ENCODE results near the gene NME4. TPM values are rescaled to one million over a fixed set of nuclear protein-coding genes. Genes with fewer than 3 reads are reported as not detected.

NME4 gene
- total and polyA plus RNA-seq, 10 of the 15 experiments (the other 5 are each of a cell fraction or from before 2014, with no cell fraction given) = 11.0 to 235 (median 97.7) TPM

- peaks cover 5 to 20% of the 10 kb centered on the region in 2 experiments; a peak in 3 of 4 replicates for H3K36me3 ChIP-seq (ENCODE audit: control insufficient read depth in 2 of 2, insufficient read depth in 2 of 2, low read length in 1 of 2)
- in situ Hi-C loops (cut with MboI) = loop anchor here (5.0 kb wide), 1 partner anchor 263 kb away; no protein-coding TSS in a partner anchor
- TF ChIP-seq SUZ12 (IDR thresholded peaks at IDR 0.05; ENCODE audit: unreplicated experiment) = no peak
- TF ChIP-seq YY1 (IDR thresholded peaks at IDR 0.05; ENCODE audit: low read depth, low read length) = no peak
- no peak for TF ChIP-seq ZNF24 (IDR thresholded peaks at IDR 0.05)
- intact Hi-C loops (cut with micrococcal nuclease; ENCODE audit: unreplicated experiment) = no loop called here
- H3K79me2 ChIP-seq (ENCODE audit: control insufficient read depth, insufficient read depth, low read length) = peaks cover 4% of the 10 kb centered on the region
- peaks cover 4% of the 10 kb centered on the region; the same call in 1 of the 2 replicates for H3K4me1 ChIP-seq (ENCODE audit: control insufficient read depth, insufficient read depth, low read length)
- FAIRE-seq = no peak
- CTCF ChIA-PET = interaction anchor here (0.6 to 1.0 kb wide), 5 partner anchors 8 to 273 kb away, joined by 3 to 6 read pairs (median 3); no protein-coding TSS in a partner anchor
- POLR2A ChIA-PET = interaction anchor here (0.6 to 3.0 kb wide), 10 partner anchors 11 to 317 kb away, joined by 3 to 22 read pairs (median 4); partner anchors contain the start of genes AXIN1, FAM234A, LUC7L and PGAP6
- no peaks in the 10 kb centered on the region for H3K9me3 ChIP-seq (replicated peaks; ENCODE audit: control insufficient read depth, insufficient read depth, low read length)
- SMC1A ChIA-PET (ENCODE audit: uncharacterized antibody, unreplicated experiment) = interaction anchor here (1.2 kb wide), 1 partner anchor 8 kb away, joined by 3 read pairs; no protein-coding TSS in a partner anchor
- DNase-seq (ENCODE audit: low read depth, low spot score) = no peak
- WGBS (ENCODE audit: insufficient coverage, insufficient replicate concordance, low lambda C conversion rate, missing lambda C conversion rate) = 30% methylated on average over 37 of the region's 44 CpGs
- no peaks in the 10 kb centered on the region for H3K27me3 ChIP-seq (replicated peaks in 1 of 2; ENCODE audit: control insufficient read depth in 2 of 2, insufficient read depth in 2 of 2, low read length in 1 of 2)
- ATAC-seq = peak; percentile 59
- peak overlapping the region; percentile 79 for H3K4me2 ChIP-seq (ENCODE audit: control insufficient read depth, insufficient read depth)
- no peaks in the 10 kb centered on the region for H4K20me1 ChIP-seq (ENCODE audit: control insufficient read depth, insufficient read depth)
- H3K4me3 ChIP-seq = peak overlapping the region; percentile 65
- peak overlapping the region; percentile 46 for H3K9ac ChIP-seq (ENCODE audit: control insufficient read depth, insufficient read depth, low read length)
- no peak overlapping the region for H2AFZ ChIP-seq (ENCODE audit: control insufficient read depth, low read depth, low read length)
- BruUV-seq (replicated peaks) = no TSS peak
- H3K27ac ChIP-seq (ENCODE audit: control insufficient read depth, insufficient read depth) = no peak overlapping the region
- RAD21 ChIA-PET (ENCODE audit: unreplicated experiment) = interaction anchor here (0.7 to 1.1 kb wide), 6 partner anchors 8 to 263 kb away, joined by 3 to 6 read pairs (median 5); partner anchors contain the start of genes DECR2 and PGAP6
These were observed 27.0 kb upstream of the NME4 start for GRCh38 chr16:369866-370436.

DNA sequence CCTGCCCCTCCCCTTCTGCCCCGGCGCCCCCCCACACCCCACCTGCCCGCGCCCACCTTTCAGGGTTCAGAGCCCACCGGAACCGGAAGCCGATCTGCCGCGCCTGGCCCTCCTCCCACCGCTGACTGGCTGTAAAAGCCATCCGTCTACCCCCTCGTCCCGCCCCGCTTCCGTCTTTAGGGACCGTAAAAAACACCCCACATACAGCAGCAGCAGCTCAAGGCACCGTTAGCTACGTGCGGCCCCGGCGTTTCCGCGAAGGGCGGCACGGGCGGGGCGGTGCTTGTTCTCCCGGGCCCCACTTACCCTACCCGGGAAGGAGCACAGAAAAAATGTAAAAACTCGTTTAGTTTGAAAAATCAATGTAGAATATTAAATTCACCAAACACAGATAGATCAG lies 26.6 kb upstream of the NME4 start, which contains the start of gene MRPL28:
Gene MRPL28 (minus strand): TSS at position 96 of the 400 bp plus-strand sequence. CDS start 320 bp downstream, outside the sequence.
- SMC1A ChIA-PET (ENCODE audit: uncharacterized antibody, unreplicated experiment) = interaction anchor here (0.9 to 1.4 kb wide), 4 partner anchors 8 to 12 kb away, joined by 3 to 6 read pairs (median 4); no protein-coding TSS in a partner anchor
- Histone ChIP-seq H3K36me3 (ENCODE audit: control insufficient read depth in 2 of 2, insufficient read depth in 2 of 2, low read length in 1 of 2) (peaks cover 5 to 22% of the 10 kb centered on the region in 2 experiments; a peak in 3 of 4 replicates), H3K4me3 (peak within 1 kb of the TSS; percentile 65), H3K9ac (ENCODE audit: control insufficient read depth, insufficient read depth, low read length) (peak within 1 kb of the TSS; percentile 54), H3K27ac (ENCODE audit: control insufficient read depth, insufficient read depth) (peak within 1 kb of the TSS; percentile 61), H3K79me2 (ENCODE audit: control insufficient read depth, insufficient read depth, low read length) (peaks cover 4% of the 10 kb centered on the region), H2AFZ (ENCODE audit: control insufficient read depth, low read depth, low read length) (peak within 1 kb of the TSS; percentile 22), H3K27me3 (replicated peaks in 1 of 2; ENCODE audit: control insufficient read depth in 2 of 2, insufficient read depth in 2 of 2, low read length in 1 of 2) (no peaks in the 10 kb centered on the region), H3K4me1 (ENCODE audit: control insufficient read depth, insufficient read depth, low read length) (peaks cover 4% of the 10 kb centered on the region; the same call in 1 of the 2 replicates), H3K9me3 (replicated peaks; ENCODE audit: control insufficient read depth, insufficient read depth, low read length) (no peaks in the 10 kb centered on the region), H3K4me2 (ENCODE audit: control insufficient read depth, insufficient read depth) (peak within 1 kb of the TSS; percentile 79), H4K20me1 (ENCODE audit: control insufficient read depth, insufficient read depth) (no peaks in the 10 kb centered on the region)
- FAIRE-seq (peak; percentile 100), ATAC-seq (peak; percentile 99), DNase-seq (ENCODE audit: low read depth, low spot score) (peak; percentile 87)
- WGBS (ENCODE audit: insufficient coverage, insufficient replicate concordance, low lambda C conversion rate, missing lambda C conversion rate) = under 1% methylated on average over 23 of the region's 30 CpGs
- no TSS peak for BruUV-seq (replicated peaks)
- RAD21 ChIA-PET (ENCODE audit: unreplicated experiment) = interaction anchor here (0.7 to 1.1 kb wide), 6 partner anchors 8 to 263 kb away, joined by 3 to 6 read pairs (median 5); partner anchors contain the start of genes DECR2 and PGAP6
- POLR2A ChIA-PET = interaction anchor here (0.6 to 3.0 kb wide), 11 partner anchors 11 to 317 kb away, joined by 3 to 22 read pairs (median 4); partner anchors contain the start of genes AXIN1, FAM234A, LUC7L and PGAP6
- intact Hi-C loops (cut with micrococcal nuclease; ENCODE audit: unreplicated experiment) = no loop called here
- CTCF ChIA-PET = interaction anchor here (0.6 to 1.0 kb wide), 6 partner anchors 8 to 273 kb away, joined by 3 to 6 read pairs (median 3); partner anchors contain the start of gene LUC7L
- in situ Hi-C loops (cut with MboI) = no loop called here
- TF ChIP-seq KAT2A (conservative IDR thresholded peaks at IDR 0.05; ENCODE audit: control insufficient read depth, low read depth, low read length) = no peak
- TF ChIP-seq TARDBP (IDR thresholded peaks at IDR 0.05; ENCODE audit: borderline replicate concordance) = no peak
- peak; percentile 89 for TF ChIP-seq NR2C1 (IDR thresholded peaks at IDR 0.05)
- TF ChIP-seq CHD2 (IDR thresholded peaks at IDR 0.05; ENCODE audit: borderline replicate concordance, low read depth, low read length) = peak; percentile 90
- TF ChIP-seq WRNIP1 (IDR thresholded peaks at IDR 0.05; ENCODE audit: borderline replicate concordance, low read depth, low read length) = no peak
- peak; percentile 100 for TF ChIP-seq JUNB (IDR thresholded peaks at IDR 0.05)
- no peak; a peak in 1 of 4 replicates for TF ChIP-seq IKZF2 (IDR thresholded peaks at IDR 0.05)
- TF ChIP-seq ZNF384 (IDR thresholded peaks at IDR 0.05; ENCODE audit: borderline replicate concordance, low read depth, low read length) = no peak
- no peak for TF ChIP-seq CEBPB (IDR thresholded peaks at IDR 0.05; ENCODE audit: borderline replicate concordance in 1 of 2, low read depth in 2 of 2, low read length in 2 of 2)
- TF ChIP-seq, protein P1, sequence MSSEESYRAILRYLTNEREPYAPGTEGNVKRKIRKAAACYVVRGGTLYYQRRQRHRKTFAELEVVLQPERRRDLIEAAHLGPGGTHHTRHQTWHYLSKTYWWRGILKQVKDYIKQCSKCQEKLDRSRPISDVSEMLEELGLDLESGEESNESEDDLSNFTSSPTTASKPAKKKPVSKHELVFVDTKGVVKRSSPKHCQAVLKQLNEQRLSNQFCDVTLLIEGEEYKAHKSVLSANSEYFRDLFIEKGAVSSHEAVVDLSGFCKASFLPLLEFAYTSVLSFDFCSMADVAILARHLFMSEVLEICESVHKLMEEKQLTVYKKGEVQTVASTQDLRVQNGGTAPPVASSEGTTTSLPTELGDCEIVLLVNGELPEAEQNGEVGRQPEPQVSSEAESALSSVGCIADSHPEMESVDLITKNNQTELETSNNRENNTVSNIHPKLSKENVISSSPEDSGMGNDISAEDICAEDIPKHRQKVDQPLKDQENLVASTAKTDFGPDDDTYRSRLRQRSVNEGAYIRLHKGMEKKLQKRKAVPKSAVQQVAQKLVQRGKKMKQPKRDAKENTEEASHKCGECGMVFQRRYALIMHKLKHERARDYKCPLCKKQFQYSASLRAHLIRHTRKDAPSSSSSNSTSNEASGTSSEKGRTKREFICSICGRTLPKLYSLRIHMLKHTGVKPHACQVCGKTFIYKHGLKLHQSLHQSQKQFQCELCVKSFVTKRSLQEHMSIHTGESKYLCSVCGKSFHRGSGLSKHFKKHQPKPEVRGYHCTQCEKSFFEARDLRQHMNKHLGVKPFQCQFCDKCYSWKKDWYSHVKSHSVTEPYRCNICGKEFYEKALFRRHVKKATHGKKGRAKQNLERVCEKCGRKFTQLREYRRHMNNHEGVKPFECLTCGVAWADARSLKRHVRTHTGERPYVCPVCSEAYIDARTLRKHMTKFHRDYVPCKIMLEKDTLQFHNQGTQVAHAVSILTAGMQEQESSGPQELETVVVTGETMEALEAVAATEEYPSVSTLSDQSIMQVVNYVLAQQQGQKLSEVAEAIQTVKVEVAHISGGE (CRISPR knock-in tag; IDR thresholded peaks at IDR 0.05) = no peak
